ENCODE measurements around the gene LIPC.

The LIPC gene

DNA sequence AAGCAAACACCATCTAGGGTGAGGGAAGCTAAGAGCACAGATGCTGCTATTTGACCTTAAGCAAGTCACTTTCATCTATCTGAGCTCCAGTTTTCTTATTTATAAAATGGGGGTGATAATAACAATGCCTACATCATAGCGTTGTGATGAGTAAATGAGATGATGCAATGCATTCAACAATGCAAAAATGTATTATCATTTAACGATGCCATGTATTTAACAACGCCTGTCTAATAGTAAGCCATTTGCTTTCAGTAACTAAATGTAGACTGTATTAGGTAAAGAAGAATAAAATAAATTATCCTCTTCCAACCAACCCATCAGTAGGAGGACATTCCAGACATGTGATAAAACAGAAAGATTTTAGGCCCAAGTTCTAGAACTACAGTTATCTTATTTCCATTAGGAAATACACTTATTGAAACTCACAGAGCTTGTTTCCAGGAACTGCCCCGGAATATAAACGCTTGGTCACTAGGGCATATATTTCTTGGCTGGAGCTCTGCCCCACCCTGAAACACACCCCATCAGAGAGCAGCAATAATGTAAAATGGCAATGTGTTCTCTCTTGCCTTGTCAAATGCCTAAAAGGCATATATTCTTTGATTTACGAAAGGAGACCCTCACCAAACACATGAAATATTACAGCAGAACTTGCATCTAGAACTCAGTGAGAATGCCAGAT is 128.3 kb downstream of the LIPC start:
- DNase-seq, result no peak

- DNase-seq, result no peak
Measured at GRCh38 chr15:58561321-58561720, 129.5 kb downstream of the LIPC start.

DNA sequence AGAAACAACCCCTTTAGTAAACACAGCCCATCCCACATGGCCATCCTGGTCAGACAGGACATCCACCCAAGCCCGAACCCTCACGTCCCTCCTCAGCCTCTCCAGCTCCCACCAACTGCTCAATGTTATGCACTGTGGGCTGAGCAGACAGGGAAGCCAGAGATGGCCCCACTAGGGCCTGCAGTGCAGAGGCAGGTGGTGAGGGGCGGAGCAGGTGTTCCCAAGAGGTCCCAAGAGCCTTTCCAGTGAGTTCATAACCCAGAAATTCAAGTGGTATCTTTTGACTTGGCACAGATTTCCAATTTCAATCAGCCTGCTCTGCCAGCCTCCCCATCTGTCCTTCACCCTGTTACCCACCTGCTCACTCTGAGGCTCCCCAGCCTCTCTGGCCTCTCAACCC is 130.3 kb downstream of the LIPC start:
- no peak for DNase-seq

- no peak for DNase-seq
Measured at GRCh38 chr15:58564981-58565380, 133.2 kb downstream of the LIPC start.

DNA sequence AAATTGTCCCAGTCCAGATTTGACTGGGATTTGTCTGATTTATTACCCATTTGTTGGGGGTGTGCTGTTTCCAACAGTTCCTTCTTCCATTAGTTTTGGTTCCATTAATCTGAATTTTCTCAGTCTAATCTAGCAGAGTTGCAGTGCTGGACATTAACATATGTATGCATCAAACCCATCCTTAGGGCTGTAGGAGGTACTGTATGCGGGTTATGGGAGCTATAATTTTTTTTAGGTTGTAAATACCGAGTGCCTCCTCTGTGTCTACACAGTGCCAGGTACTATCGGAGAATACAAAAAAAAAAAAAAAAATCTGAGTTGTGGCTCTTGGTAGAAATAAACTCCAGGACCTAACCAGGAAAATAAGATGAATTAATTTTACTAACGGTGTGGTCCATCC is 133.8 kb downstream of the LIPC start:
- no peak for DNase-seq

DNA sequence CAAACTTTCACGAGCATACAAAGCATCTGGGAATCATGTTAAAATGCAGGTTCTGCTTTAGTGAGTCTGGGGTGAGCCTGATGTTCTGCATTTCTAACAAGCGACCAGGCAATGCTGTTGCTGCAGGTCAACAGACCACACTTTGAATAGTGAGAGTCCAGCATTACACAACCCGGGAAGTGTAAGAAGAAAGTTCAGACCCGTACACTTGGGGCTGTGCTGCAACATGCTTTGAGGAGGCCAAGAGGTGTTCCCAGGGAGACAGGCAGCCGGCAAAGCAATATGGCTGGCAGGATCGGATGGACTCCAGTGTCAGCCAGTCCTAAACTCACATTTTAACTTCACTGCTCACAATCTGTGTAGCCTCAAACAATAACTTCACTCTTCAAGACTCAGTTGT is 134.2 kb downstream of the LIPC start:
- no peak for DNase-seq

- peak; percentile 97 for DNase-seq
Measured at GRCh38 chr15:58568157-58568571, 136.4 kb downstream of the LIPC start.

DNA sequence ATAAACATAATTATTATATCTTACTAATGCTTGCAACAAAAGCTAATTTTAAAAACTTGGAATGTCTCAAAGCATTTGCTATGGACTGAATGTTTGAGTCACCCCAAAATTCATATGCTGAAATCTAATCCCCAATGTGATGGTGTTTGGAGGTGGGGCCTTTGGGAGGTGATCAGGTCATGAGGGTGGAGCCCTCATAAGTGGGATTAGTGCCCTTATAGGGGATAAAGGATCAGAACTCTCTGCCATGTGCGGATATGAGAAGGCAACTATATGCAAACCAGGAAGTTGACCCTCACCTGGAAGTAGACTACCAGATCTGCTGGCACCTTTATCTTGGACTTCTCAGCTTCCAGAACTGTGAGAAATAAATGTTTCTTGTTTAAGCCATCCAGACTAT is 137.7 kb downstream of the LIPC start:
- no peak for DNase-seq

DNA sequence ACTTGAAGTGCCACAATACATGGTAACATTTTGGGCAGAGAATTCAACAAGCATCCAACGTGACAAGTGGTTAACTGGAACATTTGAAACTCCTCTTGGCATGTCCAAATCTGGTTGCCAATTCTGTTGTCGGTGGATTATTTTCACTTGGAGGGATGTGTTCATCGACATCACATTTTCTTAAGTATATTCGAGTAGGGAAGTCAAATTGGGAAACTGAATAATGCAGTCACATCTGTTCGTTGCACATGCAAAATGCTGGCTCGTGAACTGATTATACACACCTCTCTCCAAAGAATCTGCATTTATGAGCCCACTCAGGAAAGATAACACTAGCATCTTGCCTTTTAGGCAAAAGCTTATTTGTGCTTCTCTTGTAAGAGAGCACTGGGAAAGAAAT is 139.7 kb downstream of the LIPC start:
- DNase-seq, result no peak

GRCh38 chr15:58572521-58572920 is 140.7 kb downstream of the LIPC start:
- DNase-seq, result no peak

- no peak for DNase-seq
Measured at GRCh38 chr15:58573270-58573669, 141.5 kb downstream of the LIPC start.

- DNase-seq, result peak; percentile 31
Measured at GRCh38 chr15:58574631-58575030, 142.8 kb downstream of the LIPC start.

DNA sequence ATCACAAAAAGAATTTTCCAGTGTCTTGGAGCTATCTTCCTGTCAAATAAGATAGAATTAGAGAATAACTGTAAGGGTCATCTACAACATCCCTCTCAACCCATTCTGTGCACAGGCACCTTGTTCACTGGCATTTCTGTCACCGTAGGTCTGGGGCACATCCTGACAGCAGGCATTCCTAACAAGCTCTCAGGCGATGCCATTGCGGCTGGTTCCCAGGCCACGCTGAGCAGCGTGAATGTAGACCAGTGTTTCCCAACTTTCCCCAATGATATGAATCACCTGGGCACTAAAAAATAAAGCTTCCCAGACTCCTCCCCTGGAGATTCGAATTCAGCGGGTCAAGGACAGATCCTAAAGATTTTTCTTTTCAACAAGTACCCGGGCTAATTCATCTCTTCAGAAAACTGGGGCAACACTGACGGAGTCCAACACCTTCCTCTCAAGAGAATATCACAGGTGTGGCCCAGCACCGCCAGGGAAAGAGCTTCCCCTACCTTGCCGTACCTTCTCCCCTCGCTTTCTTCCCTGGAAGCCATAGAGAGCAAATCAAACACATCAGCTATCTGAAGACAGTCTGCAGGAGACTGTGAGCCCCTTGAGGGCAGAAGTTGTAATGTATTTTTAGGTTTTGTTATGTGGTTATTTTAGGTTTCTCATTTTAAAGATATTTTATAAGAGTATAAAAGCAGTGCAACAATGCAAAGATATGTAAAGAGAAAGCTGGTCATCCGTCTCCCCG is 143.4 kb downstream of the LIPC start:
- DNase-seq, result no peak

- no peak for DNase-seq
Measured at GRCh38 chr15:58576657-58577056, 144.9 kb downstream of the LIPC start.

- peak; percentile 26 for DNase-seq
Measured at GRCh38 chr15:58582160-58582559, 150.4 kb downstream of the LIPC start.

DNA sequence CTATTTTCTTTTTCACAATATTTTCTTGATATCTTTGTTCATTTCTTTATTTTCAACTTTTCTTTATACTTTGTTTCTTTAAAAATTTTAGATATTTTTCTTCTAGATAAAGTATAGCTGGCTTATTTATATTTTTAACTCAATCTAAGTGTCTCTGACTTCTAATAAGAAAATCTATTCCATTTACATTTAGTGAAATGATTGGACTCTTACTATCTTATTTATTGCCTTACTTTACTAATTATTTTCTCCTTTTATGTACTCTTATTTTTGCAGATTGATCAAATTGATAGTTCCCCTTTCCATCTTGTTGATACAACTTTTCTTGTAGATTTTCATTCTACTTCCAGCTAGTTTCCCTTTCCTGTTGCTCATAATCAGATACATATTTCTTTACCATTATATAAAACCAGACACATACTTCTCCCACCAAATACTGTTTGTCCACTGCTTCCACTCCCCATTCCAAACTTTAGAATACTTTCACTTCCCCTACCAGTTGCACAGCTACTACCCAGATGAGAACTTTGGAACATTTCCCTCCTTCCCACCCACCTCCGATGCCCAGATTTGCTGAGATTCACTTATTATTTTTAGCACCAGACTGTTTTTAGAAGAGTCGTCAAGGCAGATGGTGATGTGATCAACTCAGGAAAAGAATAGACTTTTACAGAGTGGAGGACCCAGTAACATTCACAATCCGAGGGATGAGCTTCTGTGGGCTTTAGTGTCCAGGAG is 151.5 kb downstream of the LIPC start:
- DNase-seq, result peak; percentile 69

GRCh38 chr15:58584789-58585461 is 153.1 kb downstream of the LIPC start:
- no peak for DNase-seq

GRCh38 chr15:58585693-58586443 is 154.1 kb downstream of the LIPC start:
- DNase-seq, result peak; percentile 80

GRCh38 chr15:58587486-58587885 is 155.7 kb downstream of the LIPC start:
- no peak for DNase-seq

GRCh38 chr15:58588096-58588495 is 156.3 kb downstream of the LIPC start:
- no peak for DNase-seq

GRCh38 chr15:58589047-58589446 is 157.3 kb downstream of the LIPC start:
- no peak for DNase-seq

DNA sequence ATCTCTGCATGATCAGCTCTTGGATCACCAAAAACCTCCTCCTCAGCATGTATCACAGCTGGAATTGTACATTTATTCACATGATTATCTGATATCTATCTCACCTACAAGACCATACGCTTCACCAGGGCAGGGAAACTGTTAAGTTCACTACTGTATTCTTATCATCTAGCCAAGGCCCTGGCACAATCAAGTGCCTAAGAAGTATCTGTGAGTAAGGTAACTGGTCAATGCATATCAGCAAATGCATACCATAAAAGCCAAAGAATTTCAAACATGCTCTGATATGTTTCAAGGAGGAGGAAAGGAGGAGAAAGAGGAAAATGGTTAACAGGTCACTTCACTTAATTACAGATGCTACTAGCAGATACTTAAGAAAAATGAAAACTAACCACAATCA is 158.4 kb downstream of the LIPC start:
- no peak for DNase-seq

- DNase-seq, result no peak
Measured at GRCh38 chr15:58590926-58591325, 159.1 kb downstream of the LIPC start.
